ENCODE data around the gene BNIP5.
"Not testable (repeated sequence)": the region's sequence is repeated elsewhere in the genome, so short reads cannot be mapped to it uniquely, and the experiment has no call there.

The BNIP5 gene

DNA sequence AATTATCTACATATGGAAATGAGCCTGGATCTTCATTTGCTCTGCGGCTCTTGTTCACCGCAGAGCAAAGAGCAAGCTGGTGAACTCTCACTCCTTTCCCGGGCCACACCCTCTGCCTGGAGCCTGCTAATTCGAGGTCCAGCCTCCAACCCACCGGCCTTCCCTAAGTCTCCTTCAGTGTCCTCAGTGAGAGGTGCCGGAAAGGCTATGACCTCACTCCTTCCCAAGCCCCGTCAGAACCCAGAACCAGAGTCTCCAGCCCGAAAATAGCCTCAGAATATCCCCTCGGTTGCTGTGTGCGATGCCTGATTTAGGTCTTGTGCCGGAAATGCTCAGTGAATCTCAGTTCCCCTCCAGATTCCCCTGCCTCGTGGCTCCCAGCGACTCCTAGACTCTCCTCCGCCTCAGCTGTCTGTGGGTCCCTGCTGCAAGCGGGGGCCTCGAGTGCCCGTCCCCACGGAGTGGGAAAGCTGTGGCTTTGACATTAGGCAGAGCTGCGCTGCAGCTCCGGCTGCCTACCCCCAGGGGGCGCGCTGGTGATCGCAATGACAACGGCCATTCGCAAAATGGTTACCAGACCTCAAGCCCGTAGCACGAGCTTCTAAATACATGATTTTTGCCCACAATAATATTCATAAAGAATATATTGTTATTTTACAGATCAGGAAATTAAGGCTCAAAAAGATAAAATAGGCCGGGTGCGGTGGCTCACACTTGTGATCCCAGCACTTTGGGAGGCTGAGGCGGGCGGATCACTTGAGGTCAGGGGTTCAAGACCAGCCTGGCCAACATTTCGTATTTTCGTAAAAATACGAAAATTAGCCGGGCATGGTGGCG lies 4.1 kb upstream of the BNIP5 start:
- FAIRE-seq: no peak

DNA sequence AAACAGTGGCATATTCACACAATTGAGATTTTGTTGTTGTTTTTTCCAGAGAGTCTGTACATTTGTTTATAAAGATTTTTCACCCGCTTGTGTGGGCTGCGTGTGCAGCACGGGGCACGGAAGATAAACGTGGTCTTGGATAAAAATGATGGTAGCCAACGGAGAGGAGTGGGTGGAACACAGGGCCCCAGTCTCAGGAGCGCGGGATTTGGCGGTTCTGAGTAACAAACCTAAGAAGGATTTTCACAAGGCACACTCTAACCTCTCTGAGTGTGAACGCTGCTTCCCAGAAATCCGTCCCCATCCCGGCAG lies 3.6 kb upstream of the BNIP5 start:
- FAIRE-seq (no peak), DNase-seq (ENCODE audit: insufficient read length, low spot score) (no peak)
- TF ChIP-seq, protein P1, sequence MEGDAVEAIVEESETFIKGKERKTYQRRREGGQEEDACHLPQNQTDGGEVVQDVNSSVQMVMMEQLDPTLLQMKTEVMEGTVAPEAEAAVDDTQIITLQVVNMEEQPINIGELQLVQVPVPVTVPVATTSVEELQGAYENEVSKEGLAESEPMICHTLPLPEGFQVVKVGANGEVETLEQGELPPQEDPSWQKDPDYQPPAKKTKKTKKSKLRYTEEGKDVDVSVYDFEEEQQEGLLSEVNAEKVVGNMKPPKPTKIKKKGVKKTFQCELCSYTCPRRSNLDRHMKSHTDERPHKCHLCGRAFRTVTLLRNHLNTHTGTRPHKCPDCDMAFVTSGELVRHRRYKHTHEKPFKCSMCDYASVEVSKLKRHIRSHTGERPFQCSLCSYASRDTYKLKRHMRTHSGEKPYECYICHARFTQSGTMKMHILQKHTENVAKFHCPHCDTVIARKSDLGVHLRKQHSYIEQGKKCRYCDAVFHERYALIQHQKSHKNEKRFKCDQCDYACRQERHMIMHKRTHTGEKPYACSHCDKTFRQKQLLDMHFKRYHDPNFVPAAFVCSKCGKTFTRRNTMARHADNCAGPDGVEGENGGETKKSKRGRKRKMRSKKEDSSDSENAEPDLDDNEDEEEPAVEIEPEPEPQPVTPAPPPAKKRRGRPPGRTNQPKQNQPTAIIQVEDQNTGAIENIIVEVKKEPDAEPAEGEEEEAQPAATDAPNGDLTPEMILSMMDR (IDR thresholded peaks at IDR 0.05; ENCODE audit: insufficient read depth, missing control alignments): no peak

More for the DNA sequence above, 4.1 kb upstream of the BNIP5 start:
- DNase-seq (ENCODE audit: insufficient read length, low spot score): peak; percentile 53
- TF ChIP-seq, protein P1 (IDR thresholded peaks at IDR 0.05; ENCODE audit: insufficient read depth, missing control alignments): peak; percentile 88

DNA sequence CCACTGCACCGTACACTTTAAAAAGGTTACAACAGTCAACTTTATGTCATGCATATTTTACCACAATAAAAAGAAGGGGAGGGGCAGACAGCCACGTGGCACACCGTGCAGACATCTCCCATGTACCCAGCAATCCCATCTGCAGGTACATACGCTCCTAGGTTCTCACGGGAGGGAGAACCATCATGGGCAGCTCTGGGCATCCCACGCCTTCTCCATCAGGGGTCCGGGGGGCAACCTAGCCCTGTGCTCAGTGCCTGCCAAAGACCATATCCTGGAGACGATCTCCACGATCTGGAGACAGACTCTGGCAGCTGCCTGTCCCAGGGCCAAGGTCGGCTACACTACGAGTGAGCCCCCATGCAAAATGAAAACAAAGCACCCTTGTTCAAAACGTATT lies 2.5 kb upstream of the BNIP5 start:
- DNase-seq (ENCODE audit: insufficient read length, low spot score) (no peak), FAIRE-seq (no peak)
- TF ChIP-seq, protein P1 (IDR thresholded peaks at IDR 0.05; ENCODE audit: insufficient read depth, missing control alignments): no peak

DNA sequence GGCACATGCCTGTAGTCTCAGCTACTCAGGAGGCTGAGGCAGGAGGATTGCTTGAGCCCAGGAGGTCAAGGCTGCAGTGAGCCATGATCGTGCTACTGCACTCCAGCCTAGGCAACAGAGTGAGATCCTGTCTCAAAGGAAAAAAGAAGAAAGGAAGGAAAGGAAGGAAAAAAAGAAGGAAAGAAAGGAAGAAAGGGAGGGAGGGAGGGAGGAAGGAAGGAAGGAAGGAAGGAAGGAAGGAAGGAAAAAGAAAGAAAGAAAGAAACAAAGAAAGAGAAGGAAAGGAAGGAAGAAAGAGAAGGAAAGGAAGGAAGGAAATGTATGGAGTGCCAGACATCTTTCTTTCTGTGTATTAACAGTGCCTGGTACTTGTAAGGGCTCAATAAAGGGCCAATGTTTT lies 1.5 kb upstream of the BNIP5 start:
- DNase-seq (ENCODE audit: insufficient read length, low spot score); FAIRE-seq: not testable (repeated sequence)

DNA sequence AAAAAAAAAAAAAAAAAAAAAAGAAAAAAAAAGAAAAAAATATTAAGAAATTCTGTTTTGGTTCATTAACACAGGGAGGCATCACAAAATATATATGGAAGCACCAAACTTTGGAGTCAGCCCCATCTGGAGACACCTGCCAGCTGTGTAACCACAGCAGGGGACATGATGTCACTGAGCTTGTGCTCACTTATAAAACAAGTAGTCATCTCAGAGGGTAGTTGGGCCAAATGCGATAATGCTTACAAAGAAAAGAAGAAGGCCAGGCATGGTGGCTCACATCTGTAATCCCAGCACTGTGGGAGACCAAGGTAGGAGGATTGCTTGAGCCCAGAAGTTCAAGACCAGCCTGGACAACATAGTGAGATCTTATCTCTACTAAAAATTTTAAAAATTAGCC lies 1.1 kb upstream of the BNIP5 start:
- TF ChIP-seq, protein P1 (IDR thresholded peaks at IDR 0.05; ENCODE audit: insufficient read depth, missing control alignments): no peak
- FAIRE-seq (no peak), DNase-seq (ENCODE audit: insufficient read length, low spot score) (no peak)

DNA sequence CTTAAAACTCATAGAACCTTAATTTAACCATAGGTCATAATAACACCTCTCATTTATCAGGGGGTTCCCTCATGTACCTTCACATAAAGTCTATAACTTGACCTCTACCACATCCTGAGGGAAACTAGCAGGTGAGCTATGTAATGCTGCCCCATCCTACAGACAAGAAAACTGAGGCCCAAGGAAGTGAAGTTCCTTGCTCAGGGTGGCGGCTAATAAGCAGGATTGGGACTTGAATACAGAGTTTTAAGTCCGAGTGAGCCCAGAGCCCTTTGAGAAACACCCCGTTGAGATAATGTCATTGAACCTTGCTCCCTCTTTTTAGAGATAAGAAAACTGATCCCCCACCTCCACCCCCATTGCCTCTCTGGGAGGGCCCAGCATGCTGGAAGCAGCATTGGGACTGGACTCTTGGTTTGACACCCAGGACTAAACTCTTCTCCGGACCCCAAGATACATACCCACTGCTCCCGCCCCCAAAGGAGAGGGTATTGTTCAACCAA lies 429 bp downstream of the BNIP5 start:
- TF ChIP-seq, protein P1 (IDR thresholded peaks at IDR 0.05; ENCODE audit: insufficient read depth, missing control alignments): no peak
- FAIRE-seq (no peak), DNase-seq (ENCODE audit: insufficient read length, low spot score) (no peak)

DNA sequence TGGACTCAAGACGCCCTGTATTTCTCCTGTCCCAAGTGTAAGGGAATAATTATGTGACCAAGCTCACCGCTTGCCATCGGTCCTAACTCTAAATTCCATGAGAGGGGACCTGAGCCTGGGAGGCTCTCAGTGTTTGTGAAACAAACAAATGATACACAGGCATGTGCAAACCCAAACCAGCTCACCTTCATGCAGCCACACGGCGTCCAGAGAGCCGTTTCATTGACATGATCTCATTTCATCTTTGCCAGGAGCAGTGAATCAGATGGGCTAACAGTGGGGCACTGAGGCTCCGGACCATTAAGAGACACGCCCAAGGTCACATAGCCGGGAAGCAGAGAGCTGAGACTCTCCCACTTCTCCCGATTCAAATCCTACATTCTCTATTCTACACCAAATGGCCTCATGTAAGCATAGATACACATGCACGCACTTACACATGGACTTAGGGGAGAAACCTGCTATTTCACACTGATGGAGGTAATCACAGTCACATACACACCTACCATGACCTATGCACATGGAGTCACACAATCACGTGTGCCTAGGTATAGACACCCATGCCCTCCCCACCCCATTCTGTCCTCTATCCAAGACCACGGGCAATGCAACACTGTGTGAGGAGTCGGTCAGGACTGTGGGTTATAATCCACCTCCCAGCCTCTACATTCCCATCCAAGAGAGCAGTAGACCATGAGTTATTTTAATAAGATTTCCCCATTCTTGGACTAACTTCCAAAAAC lies 1.1 kb downstream of the BNIP5 start:
- TF ChIP-seq, protein P1 (IDR thresholded peaks at IDR 0.05; ENCODE audit: insufficient read depth, missing control alignments): no peak
- DNase-seq (ENCODE audit: insufficient read length, low spot score) (no peak), FAIRE-seq (no peak)

Measured in D721Med (cell line).